ENCODE measurements around the gene MAP3K7CL.

MAP3K7CL gene

GRCh38 chr21:29168891-29169315 is 38.5 kb downstream of the MAP3K7CL start:
- no peak for DNase-seq (ENCODE audit: low read depth in 2 of 2)

- DNase-seq (ENCODE audit: low read depth in 2 of 2) = no peak
Measured at GRCh38 chr21:29170944-29171343, 40.5 kb downstream of the MAP3K7CL start.

- no peak for DNase-seq (ENCODE audit: low read depth in 2 of 2)
Measured at GRCh38 chr21:29172282-29172681, 41.8 kb downstream of the MAP3K7CL start.

- no peak for DNase-seq (ENCODE audit: low read depth in 2 of 2)
Measured at GRCh38 chr21:29174607-29175013, 44.2 kb downstream of the MAP3K7CL start.

GRCh38 chr21:29175408-29176134 is 45.1 kb downstream of the MAP3K7CL start:
- DNase-seq (ENCODE audit: low read depth in 2 of 2) = no peak

GRCh38 chr21:29176471-29177120 is 46.2 kb downstream of the MAP3K7CL start:
- DNase-seq (ENCODE audit: low read depth in 2 of 2) = no peak

GRCh38 chr21:29177800-29178199 is 47.4 kb downstream of the MAP3K7CL start:
- no peak for DNase-seq (ENCODE audit: low read depth in 2 of 2)

GRCh38 chr21:29178926-29179325 is 48.5 kb downstream of the MAP3K7CL start:
- no peak for DNase-seq (ENCODE audit: low read depth in 2 of 2)

GRCh38 chr21:29179503-29179902 is 49.1 kb downstream of the MAP3K7CL start:
- no peak for DNase-seq (ENCODE audit: low read depth in 2 of 2)

GRCh38 chr21:29181799-29182470 is 51.5 kb downstream of the MAP3K7CL start:
- DNase-seq (ENCODE audit: low read depth in 2 of 2) = no peak

- DNase-seq (ENCODE audit: low read depth in 2 of 2) = no peak
Measured at GRCh38 chr21:29182691-29183092, 52.2 kb downstream of the MAP3K7CL start.

GRCh38 chr21:29184037-29184436 is 53.6 kb downstream of the MAP3K7CL start:
- no peak for DNase-seq (ENCODE audit: low read depth in 2 of 2)

GRCh38 chr21:29185172-29185571 is 54.7 kb downstream of the MAP3K7CL start:
- no peak for DNase-seq (ENCODE audit: low read depth in 2 of 2)

GRCh38 chr21:29185633-29186032 is 55.2 kb downstream of the MAP3K7CL start:
- no peak for DNase-seq (ENCODE audit: low read depth in 2 of 2)

- no peak for DNase-seq (ENCODE audit: low read depth in 2 of 2)
Measured at GRCh38 chr21:29186246-29186645, 55.8 kb downstream of the MAP3K7CL start.

- DNase-seq (ENCODE audit: low read depth in 2 of 2) = no peak
Measured at GRCh38 chr21:29187944-29188343, 57.5 kb downstream of the MAP3K7CL start.

GRCh38 chr21:29189353-29189752 is 58.9 kb downstream of the MAP3K7CL start:
- no peak for DNase-seq (ENCODE audit: low read depth in 2 of 2)

- no peak for DNase-seq (ENCODE audit: low read depth in 2 of 2)
Measured at GRCh38 chr21:29190923-29191331, 60.5 kb downstream of the MAP3K7CL start.

GRCh38 chr21:29193072-29193471 is 62.6 kb downstream of the MAP3K7CL start:
- no peak for DNase-seq (ENCODE audit: low read depth in 2 of 2)

- no peak for DNase-seq (ENCODE audit: low read depth in 2 of 2)
Measured at GRCh38 chr21:29193901-29194300, 63.5 kb downstream of the MAP3K7CL start.

- DNase-seq (ENCODE audit: low read depth in 2 of 2) = no peak
Measured at GRCh38 chr21:29194342-29194741, 63.9 kb downstream of the MAP3K7CL start.

- no peak for DNase-seq (ENCODE audit: low read depth in 2 of 2)
Measured at GRCh38 chr21:29194847-29195246, 64.4 kb downstream of the MAP3K7CL start.
